Activated CD8-positive, alpha-beta memory T cell treated with anti-CD3 and anti-CD28 coated beads for 1 hour (primary cell): ENCODE measurements around the gene SBSN.
A peak's percentile ranks its signal among the peaks of the same experiment; 100 is the strongest.

ENCODE experiments used
- DNase-seq, 2 donors: peaks; one replicate each; pipeline ENCODE4 v3.0.0-alpha.2; 2020; ENCODE audit warnings: low read depth in 1 of 2; ENCODE audit errors: extremely low read depth in 1 of 2

The SBSN gene

DNA sequence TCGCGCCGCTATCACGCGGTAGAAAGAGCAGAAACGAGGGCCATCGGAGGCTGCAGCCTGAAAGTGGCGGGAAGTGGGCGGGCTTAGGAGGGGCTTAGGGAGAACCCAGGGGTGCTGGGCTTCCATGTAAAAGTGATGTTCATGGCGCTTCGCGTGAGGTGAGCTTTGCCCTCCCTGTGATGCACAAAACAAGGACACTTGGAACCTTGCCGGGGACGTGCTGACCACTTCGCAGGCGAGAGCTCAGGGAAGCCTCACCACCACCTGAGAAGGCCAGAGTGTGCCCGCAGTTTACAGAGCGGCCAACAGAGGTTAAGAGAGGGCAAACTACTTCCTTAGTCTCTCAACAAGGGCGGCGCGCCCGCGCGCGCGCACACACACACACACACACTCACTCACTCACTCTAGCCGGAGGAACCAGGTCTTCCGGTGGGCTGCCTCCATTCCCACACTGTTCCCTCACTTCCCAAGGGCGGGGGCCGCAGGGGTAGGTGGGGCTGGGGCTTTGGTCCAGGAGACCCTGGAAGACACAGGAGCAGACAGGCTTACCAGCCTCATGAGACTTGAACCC is 5.8 kb upstream of the SBSN start:
- peak in 1 of 2 donors; percentile 25 for DNase-seq

DNA sequence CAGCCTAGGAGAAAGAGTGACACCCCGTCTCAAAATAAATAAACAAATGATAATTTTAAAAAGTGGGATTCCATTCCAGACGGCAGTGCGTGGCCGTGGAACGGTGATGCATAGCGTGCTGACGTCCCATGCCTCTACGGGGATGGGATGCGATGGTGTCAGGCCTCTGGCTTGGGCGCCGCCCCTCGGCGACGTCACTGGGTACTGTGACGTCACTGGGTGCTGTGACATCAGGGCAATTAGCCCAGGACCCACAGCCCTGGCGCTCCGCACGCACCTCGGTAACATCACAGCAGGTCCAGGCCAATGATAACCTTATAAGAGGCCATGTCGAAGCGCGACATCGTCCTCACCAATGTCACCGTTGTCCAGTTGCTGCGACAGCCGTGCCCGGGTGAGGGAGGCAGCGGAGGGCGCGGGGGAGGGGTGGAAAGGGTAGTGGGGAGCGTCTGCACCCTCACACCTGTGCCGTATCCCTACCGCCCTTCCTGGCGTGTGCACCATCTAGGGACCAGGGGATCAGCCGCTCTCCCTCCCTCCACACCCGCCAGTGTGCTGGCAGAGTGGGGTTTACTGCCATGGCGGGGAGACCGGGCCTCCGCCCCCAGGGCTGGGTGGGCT is 5.2 kb upstream of the SBSN start, which contains the start of gene GAPDHS:
TSS of gene GAPDHS (plus strand) at position 256 of the 621 bp plus-strand sequence. CDS start at position 328, 72 bp downstream.
- no peak for DNase-seq

DNA sequence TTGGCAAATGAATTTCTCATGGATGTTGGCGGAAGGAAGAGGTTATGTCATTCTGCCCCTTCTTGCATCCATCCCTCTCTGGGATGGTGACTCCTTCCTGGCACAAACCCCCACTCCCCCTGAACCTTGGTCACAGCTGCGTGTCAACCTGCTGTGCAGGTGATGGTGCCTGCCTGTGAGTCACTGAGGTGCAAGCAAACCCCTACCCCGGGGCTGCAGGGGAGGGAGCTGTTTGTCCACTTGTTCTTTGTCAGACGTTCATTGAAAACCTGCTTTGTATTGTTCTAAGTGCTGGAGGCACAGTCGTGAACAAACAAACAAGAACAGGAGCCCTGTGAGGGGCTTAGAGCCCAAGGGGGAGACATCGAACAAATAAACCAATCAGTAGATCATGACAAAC is 3.2 kb upstream of the SBSN start:
- no peak for DNase-seq

DNA sequence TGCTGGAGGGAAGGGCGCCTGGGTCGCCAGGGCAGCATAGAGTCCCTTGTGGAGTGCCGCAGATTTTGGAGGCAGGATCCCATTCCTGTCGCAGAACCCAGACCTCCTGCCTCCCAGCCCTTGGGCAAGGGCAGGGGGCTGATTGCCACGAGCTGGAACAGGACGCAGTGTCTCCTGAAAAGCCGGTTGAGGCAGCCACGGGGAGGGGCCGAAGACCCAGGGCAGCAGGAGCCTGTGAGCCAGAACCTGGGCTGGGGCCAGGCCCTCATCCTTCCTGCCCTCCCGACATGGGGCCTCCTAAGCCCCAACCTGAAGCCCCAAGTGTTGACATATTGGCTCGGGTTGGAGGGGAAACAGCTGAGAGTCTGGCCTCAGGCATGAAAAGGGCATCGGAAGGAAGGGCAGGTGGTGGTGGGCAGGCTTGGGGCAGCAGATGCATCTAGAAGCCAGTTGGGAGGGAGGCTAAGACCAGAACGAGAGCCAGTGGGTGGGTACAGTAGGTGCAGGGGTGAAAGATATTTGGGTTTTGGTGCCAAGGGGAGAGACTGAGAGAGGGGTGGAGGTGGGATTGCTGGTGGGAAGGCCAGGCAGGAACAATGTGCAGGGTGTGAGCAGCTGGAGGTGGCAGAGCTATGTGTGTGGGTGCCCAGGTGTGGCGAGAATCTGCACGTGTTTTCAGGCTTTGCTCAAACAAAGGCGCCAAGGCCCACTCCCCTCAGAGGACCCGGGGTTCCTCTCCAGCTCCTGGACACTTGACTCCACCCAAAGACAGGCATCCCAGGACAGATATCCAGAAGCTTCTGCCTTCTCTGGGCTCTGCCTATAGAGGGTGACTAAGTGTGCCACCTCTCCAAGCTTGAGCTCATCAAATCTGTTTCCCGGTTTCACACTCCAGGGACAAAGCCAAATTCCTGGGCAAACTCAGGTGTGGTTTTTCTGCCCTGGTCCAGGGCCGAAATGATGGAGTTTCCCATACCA is 1.4 kb upstream of the SBSN start:
- no peak for DNase-seq

DNA sequence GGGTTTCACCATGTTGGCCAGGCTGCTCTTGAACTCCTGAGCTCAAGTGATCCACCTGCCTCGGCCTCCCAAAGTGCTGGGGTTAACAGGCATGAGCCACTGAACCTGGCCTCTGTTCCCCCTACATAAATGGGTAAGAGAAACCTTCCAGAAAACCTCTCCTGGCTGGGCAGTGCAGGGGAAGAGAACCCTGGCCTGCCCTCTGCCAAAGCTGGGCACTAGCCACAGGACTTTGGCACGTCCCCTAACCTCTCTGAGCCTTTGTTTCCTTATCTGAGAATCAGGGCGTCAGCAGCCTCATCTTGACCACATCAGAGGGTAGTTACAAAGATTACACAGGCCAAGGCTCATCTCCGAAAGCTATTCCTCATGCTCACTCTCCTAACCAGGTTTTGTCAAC is 2.2 kb downstream of the SBSN start:
- no peak for DNase-seq

DNA sequence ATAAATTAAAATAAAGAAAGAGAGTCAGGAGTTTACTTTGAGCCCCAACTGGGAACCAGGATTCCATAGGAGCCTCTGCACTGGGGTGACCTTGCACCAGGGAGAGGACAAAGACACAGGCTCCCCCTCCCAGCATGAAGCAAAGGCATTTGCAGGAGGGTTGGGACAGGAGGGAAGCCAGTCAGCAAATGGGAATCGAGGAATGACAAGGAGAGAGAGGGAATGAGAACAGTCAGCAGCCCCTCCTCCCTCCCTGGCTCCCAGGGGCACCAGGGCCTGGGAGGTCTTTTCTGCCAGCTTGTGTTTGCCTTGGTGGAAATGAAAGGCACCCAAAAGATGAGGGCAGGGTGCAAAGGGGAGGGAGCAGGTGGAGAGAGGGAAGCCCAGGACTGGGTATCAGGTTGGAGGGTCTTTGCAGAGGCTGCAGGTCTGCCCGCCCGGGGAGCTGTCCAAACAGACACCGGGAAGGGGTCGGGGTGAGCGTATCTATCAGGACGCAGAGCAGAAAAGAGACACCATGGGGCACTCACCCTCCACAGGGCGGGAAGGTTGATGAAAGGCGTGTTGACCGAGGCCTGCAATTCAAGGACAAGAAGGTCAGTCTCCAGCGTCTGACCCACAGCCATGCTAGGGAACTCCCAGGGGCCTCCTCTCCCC is 3.8 kb downstream of the SBSN start:
- DNase-seq: no peak

DNA sequence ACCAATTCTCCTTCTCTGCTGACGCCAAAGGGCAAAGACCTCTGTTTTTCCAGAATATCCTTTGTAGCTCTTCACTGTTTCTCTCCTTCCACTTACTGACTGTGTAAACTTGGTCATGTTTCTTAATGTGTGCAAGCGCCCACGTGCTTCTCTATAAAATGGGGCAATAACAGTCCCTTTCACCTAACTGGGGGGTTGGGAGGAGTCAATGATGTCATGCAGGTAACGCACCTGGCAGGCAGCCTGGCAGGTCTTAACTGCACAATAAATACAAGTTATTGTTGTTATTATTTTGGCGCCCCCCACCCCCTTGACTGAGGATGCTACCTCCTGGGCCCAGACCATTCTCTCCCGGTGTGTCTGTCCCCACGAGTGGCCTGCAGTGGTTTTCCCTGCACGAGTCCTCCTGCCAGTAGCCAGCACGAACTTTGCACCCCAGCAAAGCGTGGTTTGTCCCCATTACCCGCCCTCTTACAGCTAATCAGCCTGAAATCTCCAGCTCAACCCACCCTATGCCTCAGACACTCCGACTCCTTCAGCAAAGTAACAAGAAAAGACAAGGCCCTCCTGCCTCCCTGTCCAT is 5.3 kb downstream of the SBSN start:
- DNase-seq: no peak

DNA sequence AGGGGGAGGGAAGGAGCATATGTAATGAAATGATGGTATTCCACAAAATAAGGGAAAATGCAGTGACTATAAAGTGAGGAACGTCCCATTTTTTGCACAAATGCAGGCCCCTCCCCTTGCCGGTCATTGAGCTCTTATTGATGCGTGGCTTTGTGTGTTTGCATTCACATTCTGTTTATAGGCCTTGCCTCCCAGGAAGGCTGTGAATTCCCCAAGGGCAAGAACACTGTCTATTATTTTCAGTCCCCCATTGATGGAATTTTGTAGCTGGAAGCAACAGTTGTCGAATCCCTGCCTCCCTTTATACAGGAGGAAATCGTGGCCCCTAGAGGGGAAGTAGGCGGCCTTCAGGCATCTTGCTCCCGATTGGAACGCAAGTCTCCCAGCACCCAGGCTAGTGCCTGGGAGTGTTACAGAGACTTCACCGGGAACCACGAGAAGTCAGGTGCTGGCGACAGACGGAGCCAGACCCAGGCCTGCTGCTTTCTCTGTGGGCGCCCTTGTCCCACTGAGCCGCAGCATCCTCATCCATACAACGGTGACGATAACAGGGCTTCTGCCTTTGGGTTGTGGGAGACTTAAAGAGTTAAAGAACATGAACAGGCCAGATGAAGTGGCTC is 6.9 kb downstream of the SBSN start:
- DNase-seq: no peak

DNA sequence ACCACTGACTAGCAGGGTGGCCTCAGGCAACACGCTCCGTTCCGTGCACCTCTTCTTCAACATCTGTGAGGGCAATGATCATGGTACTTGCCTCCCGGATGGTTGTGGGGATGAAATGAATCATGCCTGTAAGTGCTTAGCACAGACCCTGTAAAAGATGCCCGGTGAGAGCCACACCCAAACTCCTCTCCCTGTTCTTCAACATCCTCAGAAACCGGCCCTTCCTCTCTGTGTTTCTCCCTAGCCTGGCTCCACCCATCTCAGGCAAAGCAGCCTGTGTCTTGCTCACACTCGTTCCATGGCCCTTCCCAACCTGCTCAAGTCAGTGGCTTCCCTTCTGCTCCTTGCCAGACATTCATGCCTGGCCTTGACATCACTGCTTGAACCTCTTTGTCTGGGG is 8.8 kb downstream of the SBSN start:
- DNase-seq: no peak

DNA sequence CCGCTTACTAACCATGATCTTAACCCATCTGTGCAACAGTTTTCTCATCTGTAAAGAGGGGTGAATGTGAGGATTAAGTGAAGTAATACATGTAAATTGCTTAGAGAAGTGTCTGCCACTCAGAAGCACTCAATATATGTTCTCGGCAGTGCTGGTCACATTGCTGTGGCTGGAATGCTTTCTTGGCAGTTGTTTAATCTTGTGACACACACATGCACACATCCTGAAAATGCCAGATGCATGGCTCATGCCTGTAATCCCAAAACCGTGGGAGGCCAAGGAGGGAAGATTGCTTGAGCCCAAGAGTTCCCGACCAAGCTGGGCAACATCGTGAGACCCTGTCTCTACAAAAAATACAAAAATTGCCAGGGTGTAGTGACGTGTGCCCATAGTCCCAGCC is 9.8 kb downstream of the SBSN start:
- DNase-seq: no peak

DNA sequence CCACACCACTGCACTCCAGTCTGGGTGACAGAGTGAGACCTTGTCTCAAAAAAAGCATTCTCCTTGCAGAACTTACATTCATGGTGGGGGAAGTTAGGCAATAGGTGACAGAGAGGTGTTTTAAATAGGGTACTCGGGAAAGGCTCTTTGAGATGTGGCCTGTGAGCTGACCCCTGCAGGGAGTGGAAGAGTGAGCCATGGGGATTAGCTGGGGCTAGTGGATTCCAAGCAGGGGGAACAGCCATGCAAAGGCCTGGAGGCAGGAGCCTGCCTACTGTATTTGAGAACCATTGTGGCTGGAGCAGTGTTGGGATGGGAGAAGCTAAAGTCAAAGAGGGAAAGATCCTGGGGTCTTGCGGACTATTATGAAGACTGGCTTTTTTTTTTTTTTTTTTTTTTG is 10.8 kb downstream of the SBSN start:
- DNase-seq: no peak

DNA sequence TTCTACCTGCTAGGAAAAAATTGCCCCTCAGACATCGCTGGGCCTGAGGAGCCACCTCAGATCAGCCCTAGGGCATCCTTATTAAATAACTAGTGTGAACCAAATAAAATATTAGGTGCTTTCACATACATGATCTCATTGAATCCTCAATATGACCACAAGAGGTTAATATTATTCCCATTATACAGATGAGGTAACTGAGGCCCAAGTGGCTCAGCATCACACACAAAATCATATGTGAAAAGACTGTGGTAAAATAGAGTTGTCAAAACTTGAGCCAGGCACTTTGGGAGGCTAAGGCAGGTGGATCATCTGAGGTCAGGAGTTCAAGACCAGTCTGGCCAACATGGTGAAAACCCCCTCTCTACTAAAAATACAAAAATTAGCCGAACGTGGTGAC is 11.8 kb downstream of the SBSN start:
- no peak for DNase-seq

DNA sequence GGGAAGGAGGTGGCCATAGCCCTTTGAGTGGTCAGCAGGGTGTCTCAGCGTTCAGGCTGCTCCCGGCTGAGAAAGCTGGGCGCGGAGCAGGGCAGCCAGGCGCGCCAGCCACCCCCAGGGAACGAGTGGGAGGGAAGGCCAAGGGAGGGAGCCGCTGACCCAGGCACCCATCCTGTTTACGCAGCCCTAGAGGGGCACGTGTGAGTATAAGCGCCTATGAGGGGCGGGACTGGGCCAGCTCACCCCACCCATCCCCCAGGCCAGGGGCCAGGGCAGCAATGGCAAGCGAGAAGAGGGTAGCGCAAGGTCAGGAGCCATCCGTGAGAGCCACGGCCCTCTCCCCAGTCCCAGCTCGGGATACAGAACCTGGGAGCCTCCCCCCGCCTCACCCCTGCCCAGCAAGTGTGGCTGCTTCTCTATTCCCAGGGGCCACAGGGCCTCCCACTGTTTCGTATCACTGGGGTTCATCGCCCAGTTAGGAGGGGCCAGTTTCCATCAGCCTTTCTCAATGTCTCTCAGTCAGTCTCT is 13.8 kb downstream of the SBSN start:
- no peak for DNase-seq

DNA sequence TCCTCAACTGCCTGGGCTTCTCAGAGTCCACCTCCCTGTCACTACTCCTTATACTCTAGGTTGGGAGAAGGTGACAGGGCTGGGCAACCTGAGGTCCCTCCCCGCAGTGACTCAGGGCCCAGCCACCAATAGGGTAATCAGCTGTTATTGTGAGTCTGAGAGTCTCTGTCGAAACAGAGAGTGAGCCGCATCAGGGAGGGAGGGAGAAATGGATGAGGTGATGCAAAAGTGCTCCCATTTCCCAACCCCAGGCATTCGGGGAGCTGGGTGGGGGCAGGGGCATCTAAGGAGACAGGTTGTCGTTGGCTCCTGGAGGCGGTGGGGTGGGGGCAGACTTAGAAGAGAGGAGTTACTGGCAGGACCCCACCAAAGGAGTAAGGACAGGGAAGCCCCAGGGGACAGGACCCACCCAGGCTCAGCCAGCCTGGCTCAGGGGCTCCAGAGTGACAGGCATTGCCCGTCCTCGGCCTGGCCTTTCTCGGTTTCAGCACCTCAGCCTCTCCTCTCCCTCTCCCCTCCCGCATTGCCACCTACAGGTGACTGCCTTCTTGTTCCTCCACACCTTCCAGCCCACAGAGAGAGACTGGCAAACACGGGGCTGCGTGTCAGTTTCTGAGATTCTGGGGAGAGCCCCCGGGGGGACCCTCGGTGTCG is 14.4 kb downstream of the SBSN start, which contains the start of gene DMKN:
TSS of gene DMKN (minus strand) at position 22 of the 654 bp plus-strand sequence. CDS start 174 bp downstream, outside the sequence.
- no peak for DNase-seq

DNA sequence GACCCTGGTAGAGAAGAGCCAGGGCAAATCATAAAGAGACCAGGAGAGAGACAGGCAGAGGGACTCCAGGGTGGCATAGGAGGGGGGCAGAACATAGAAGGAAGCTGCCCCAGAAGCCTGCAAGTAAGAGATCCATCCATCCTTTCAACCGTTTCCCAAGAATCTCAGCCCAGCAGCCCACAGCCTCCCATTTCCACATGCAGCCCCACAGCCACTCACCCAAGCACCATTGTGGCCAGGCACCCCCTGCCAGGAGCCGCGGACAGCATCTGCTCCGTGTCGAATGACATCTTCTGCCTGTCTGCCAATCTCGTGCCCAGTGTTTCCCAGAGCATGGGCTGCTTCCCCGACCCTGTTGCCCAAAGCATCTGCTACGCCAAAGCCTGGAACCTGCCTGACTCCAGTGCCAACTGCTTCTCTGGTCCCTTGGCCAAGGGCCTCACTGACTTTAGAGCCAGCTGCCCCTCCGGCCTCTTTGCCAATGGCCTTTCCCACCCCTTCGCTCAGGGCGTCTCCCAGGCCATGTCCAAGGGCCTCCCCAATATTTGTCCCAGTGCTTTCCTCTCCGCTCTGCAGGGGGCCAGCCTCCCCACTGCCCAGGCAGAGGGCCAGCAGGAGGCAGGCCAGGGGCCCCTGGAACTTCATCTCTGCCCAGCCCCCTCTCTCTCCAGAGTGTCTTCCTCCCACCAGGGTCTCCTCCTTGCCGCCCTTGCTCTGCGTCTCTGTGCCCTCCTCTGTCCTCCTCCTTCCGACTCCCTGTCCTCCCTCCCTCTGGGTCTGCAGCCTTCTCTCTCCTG is 15.1 kb downstream of the SBSN start:
- DNase-seq: no peak

DNA sequence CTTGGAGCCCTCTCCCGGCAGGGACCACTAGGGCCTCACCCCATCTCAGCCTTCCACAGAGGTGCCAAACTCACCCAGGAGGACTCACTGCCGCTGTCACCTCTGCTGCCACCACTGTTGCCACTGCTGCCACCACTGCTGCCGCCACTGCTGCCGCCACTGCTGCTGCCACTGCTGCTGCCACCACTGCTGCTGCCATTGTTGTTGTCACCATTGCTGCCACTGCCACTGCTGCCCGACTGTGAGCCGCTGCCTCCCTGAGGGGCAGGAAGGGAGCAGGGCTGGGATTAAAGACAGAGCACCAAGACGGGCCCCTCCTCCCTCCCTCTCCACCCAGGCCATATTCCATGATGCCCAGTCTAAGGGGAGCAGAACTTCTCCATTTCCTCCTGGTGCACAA is 16.8 kb downstream of the SBSN start:
- no peak for DNase-seq

DNA sequence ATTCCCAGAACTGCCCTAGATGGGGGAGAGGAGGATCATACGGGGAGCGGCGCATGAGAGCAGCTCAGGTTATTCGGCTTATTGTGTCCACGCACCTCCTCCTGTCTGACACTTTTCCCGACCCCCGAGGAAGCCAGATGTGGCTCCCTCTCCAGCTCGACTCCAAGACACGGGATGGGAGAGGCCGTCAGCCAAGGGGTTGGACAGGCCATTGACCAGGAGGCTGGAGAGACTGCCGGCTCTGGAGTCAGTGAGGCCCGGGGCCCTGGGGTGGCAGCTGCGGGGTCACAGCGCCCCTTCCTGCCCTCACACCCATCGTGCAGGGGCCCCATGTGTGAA is 17.5 kb downstream of the SBSN start:
- no peak for DNase-seq

DNA sequence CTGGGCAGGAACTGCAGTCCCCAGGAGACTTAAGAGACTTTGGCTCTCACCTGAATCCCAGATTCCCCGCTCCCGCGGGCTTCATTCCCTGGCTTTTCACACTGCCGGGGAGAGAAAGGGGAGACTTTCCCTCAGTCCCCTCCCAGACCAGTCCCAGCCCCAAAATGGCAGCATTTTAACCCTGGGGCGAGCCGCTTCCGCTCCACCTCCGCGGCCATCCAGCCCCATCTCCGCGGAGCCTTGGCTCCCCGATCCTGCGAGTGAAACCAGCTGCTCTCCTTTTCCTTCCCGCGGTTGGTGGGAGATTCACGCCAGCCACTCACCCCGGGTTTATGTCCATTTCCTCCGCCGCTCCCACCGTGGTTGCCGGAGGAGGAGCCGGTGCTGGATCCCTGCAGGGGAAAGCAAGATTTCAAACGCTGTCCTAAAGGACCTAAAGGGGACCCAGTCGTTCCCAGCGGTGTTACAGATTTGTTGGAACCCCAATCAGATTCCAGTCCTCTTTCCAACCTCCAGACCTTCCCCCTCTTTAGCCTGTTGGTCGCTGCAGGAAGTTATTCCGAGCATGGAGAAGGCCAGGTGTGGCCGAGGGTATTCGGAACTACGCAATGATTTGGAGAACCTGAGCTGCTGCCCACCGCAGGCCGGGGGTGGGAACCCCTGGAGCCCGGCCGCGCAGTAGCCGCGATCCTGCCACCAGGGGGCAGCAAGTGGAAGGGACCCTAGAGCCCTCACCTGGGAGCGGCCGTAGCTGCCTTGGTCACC is 18.1 kb downstream of the SBSN start:
- DNase-seq: peak; percentile 32 to 70
